Breast epithelium (tissue), 4 donors: ENCODE data around the gene PRRG1. TPM values are rescaled to one million over a fixed set of nuclear protein-coding genes. Genes with fewer than 3 reads are reported as not detected.

Experiments used
- DNase-seq, 2 donors: peaks; one replicate each; pipeline ENCODE4 v3.0.0-alpha.2; 2019; ENCODE audit warnings: low spot score in 2 of 2
- H3K27ac ChIP-seq, 2 donors: fragments of 200-600 bp; sonication (generic) in 1 of 2; one replicate each; pipeline ENCODE4 v1.5.1; 2016 to 2019; ENCODE audit warnings: mild to moderate bottlenecking in 1 of 2
- H3K27me3 ChIP-seq, 2 donors: fragments of 200-600 bp; sonication (generic) in 1 of 2; one replicate each; pipeline versions ENCODE4 v1.5.1 to v1.6.0; 2017 to 2019; ENCODE audit warnings: control low read depth in 1 of 2, mild to moderate bottlenecking in 1 of 2
- H3K36me3 ChIP-seq: fragments of 200-600 bp; one replicate; pipeline ENCODE4 v1.5.1; 2019
- H3K4me1 ChIP-seq, 2 donors: fragments of 200-600 bp; sonication (generic); one replicate each; pipeline ENCODE4 v1.5.1; 2016 to 2019; ENCODE audit warnings: control low read depth in 1 of 2
- H3K4me3 ChIP-seq, 3 donors: fragments of 200-600 bp; sonication (generic); 1 replicate in 2 of 3; 2 replicates in 1 of 3; pipeline ENCODE4 v1.5.1; 2016 to 2019; ENCODE audit warnings: mild to moderate bottlenecking in 3 of 3, moderate library complexity in 2 of 3
- H3K9me3 ChIP-seq, 2 donors: fragments of 200-600 bp; sonication (generic) in 1 of 2; one replicate each; pipeline ENCODE4 v1.5.1; 2016 to 2019; ENCODE audit warnings: control low read depth in 1 of 2
- CTCF ChIP-seq, 3 donors: fragments of 450-650 bp; IDR thresholded peaks; one replicate each; pipeline ENCODE4 v1.5.1; 2016 to 2017; ENCODE audit warnings: antibody characterized with exemption in 3 of 3, mild to moderate bottlenecking in 3 of 3, moderate library complexity in 3 of 3
- POLR2A ChIP-seq: fragments of 450-650 bp; IDR thresholded peaks from one replicate; pipeline ENCODE4 v1.6.1; 2016; ENCODE audit warnings: antibody characterized with exemption, mild to moderate bottlenecking, moderate library complexity
- POLR2AphosphoS5 ChIP-seq, 3 donors: sonication (generic); formaldehyde crosslinking; IDR thresholded peaks; one replicate each; pipeline ENCODE4 v1.6.1; 2017; ENCODE audit warnings: antibody characterized with exemption in 3 of 3
- intact Hi-C: fragments of 100-400 bp; cut with DNase I; formaldehyde crosslinking; loops from one replicate; pipeline ENCODE4 v1.15.1; 2023; ENCODE audit warnings: low total_unique reads
- total RNA-seq, 3 donors: library from RNA; depleted of rRNA; stranded (reverse); fragments of >200 nt; gene quantifications; one replicate each; pipeline ENCODE4 v1.1.0, GENCODE V29; 2016

The PRRG1 gene
- total RNA-seq, 3 donors from 2014 or later = 12.3 to 15.2 (median 14.7) TPM

- Histone ChIP-seq H3K9me3 (peaks cover 0 to 16% of the 10 kb centered on the region in 2 donors), H3K27me3 (peaks cover 0 to 12% of the 10 kb centered on the region in 2 donors), H3K4me1 (no peaks in the 10 kb centered on the region), H3K4me3 (no peak overlapping the region), H3K36me3 (no peaks in the 10 kb centered on the region), H3K27ac (no peak overlapping the region)
- DNase-seq = peak in 1 of 2 donors; percentile 43
- no peak for TF ChIP-seq POLR2A
- TF ChIP-seq CTCF (IDR thresholded peaks at IDR 0.05) = no peak
- no peak for TF ChIP-seq POLR2AphosphoS5 (IDR thresholded peaks at IDR 0.05)
- intact Hi-C loops = no loop called here
Observed at GRCh38 chrX:37371578-37371991, 22.4 kb downstream of the PRRG1 start.

- H3K4me1 ChIP-seq = no peaks in the 10 kb centered on the region
- no peak overlapping the region for H3K4me3 ChIP-seq
- no peak overlapping the region for H3K27ac ChIP-seq
- H3K27me3 ChIP-seq = no peaks in the 10 kb centered on the region
- TF ChIP-seq POLR2A (no peak), POLR2AphosphoS5 (IDR thresholded peaks at IDR 0.05) (no peak), CTCF (IDR thresholded peaks at IDR 0.05) (no peak)
- intact Hi-C loops = no loop called here
- H3K36me3 ChIP-seq = no peaks in the 10 kb centered on the region
- no peaks in the 10 kb centered on the region for H3K9me3 ChIP-seq
- DNase-seq = no peak
Observed at GRCh38 chrX:37378404-37378803, 29.2 kb downstream of the PRRG1 start.

- H3K9me3 ChIP-seq = no peaks in the 10 kb centered on the region
- no peaks in the 10 kb centered on the region for H3K4me1 ChIP-seq
- intact Hi-C loops = no loop called here
- TF ChIP-seq CTCF (IDR thresholded peaks at IDR 0.05) = no peak
- TF ChIP-seq POLR2AphosphoS5 (IDR thresholded peaks at IDR 0.05) = no peak
- TF ChIP-seq POLR2A = no peak
- no peak overlapping the region for H3K4me3 ChIP-seq
- DNase-seq = no peak
- H3K27me3 ChIP-seq = no peaks in the 10 kb centered on the region
- H3K27ac ChIP-seq = no peak overlapping the region
- no peaks in the 10 kb centered on the region for H3K36me3 ChIP-seq
Observed at GRCh38 chrX:37378830-37379229, 29.7 kb downstream of the PRRG1 start.

GRCh38 chrX:37380256-37380655 is 31.1 kb downstream of the PRRG1 start:
- no peak overlapping the region for H3K4me3 ChIP-seq
- H3K4me1 ChIP-seq = no peaks in the 10 kb centered on the region
- peaks cover 0 to 4% of the 10 kb centered on the region in 2 donors for H3K27me3 ChIP-seq
- H3K27ac ChIP-seq = no peak overlapping the region
- H3K36me3 ChIP-seq = no peaks in the 10 kb centered on the region
- no peak for DNase-seq
- no peaks in the 10 kb centered on the region for H3K9me3 ChIP-seq
- intact Hi-C loops = no loop called here
- TF ChIP-seq POLR2A (no peak), CTCF (IDR thresholded peaks at IDR 0.05) (no peak), POLR2AphosphoS5 (IDR thresholded peaks at IDR 0.05) (no peak)

- intact Hi-C loops = no loop called here
Observed at GRCh38 chrX:37380924-37381323, 31.8 kb downstream of the PRRG1 start.

More at GRCh38 chrX:37380924-37381323, 31.8 kb downstream of the PRRG1 start:
- no peaks in the 10 kb centered on the region for H3K4me1 ChIP-seq
- no peak for TF ChIP-seq CTCF (IDR thresholded peaks at IDR 0.05)
- TF ChIP-seq POLR2AphosphoS5 (IDR thresholded peaks at IDR 0.05) = no peak
- TF ChIP-seq POLR2A = no peak
- H3K36me3 ChIP-seq = no peaks in the 10 kb centered on the region
- H3K9me3 ChIP-seq = peaks cover 0 to 5% of the 10 kb centered on the region in 2 donors
- no peak overlapping the region for H3K27ac ChIP-seq
- DNase-seq = no peak
- peaks cover 0 to 4% of the 10 kb centered on the region in 2 donors for H3K27me3 ChIP-seq
- H3K4me3 ChIP-seq = no peak overlapping the region
